Fibroblast of mammary gland (primary cell): ENCODE results near the gene TUBB4B.

ENCODE experiments used
- DNase-seq: peaks from one replicate; pipeline ENCODE4 v3.0.0-alpha.2; 2010; ENCODE audit warnings: low read depth
- H3K4me3 ChIP-seq: 2 replicates; pipeline ENCODE4 v1.5.1; 2011; ENCODE audit warnings: low read depth, mild to moderate bottlenecking, low read length, moderate library complexity; ENCODE audit not compliant: control insufficient read depth
- CTCF ChIP-seq: conservative IDR thresholded peaks from 2 replicates; pipeline ENCODE4 v1.5.1; 2011; ENCODE audit warnings: low read depth, low read length, inconsistent platforms; ENCODE audit not compliant: control insufficient read depth, insufficient read depth

The TUBB4B gene

GRCh38 chr9:137217276-137218211, 23.5 kb upstream of the TUBB4B start:
- peak overlapping the region; percentile 7 for H3K4me3 ChIP-seq
- DNase-seq: peak; percentile 34
- TF ChIP-seq CTCF: no peak

- DNase-seq: no peak
Observed at GRCh38 chr9:137218212-137218753, 22.8 kb upstream of the TUBB4B start.

GRCh38 chr9:137218754-137219271, 22.3 kb upstream of the TUBB4B start:
- no peak for TF ChIP-seq CTCF
- H3K4me3 ChIP-seq: no peak overlapping the region
- DNase-seq: peak; percentile 14

More at GRCh38 chr9:137218212-137218753, 22.8 kb upstream of the TUBB4B start:
- H3K4me3 ChIP-seq: no peak overlapping the region
- TF ChIP-seq CTCF: no peak

- no peak for TF ChIP-seq CTCF
- no peak for DNase-seq
- H3K4me3 ChIP-seq: no peak overlapping the region
Observed at GRCh38 chr9:137219757-137220316, 21.2 kb upstream of the TUBB4B start.

GRCh38 chr9:137220317-137221094, 20.6 kb upstream of the TUBB4B start:
- no peak for DNase-seq
- no peak overlapping the region for H3K4me3 ChIP-seq
- TF ChIP-seq CTCF: no peak

GRCh38 chr9:137221095-137221505, 20.0 kb upstream of the TUBB4B start:
- DNase-seq: no peak
- TF ChIP-seq CTCF: no peak
- no peak overlapping the region for H3K4me3 ChIP-seq
